GM18499 (cell line): ENCODE measurements around the gene OR10G3.
"Not testable (repeated sequence)": the region's sequence is repeated elsewhere in the genome, so short reads cannot be mapped to it uniquely, and the experiment has no call there.

Source experiments
- ATAC-seq: cut with Tn5 transposase; IDR thresholded peaks from one replicate; pipeline ENCODE4 v1.9.1; 2021; ENCODE audit warnings: moderate number of reproducible peaks; ENCODE audit not compliant: insufficient read depth, unreplicated experiment

Gene OR10G3

GRCh38 chr14:21579976-21580375 lies at the start of gene OR10G3:
TSS of gene OR10G3 (minus strand) at chr14:21580076. CDS start at chr14:21570744, 9,332 bp downstream.
- no peak for ATAC-seq

GRCh38 chr14:21626491-21627230 lies 46.8 kb upstream of the OR10G3 start:
- ATAC-seq = no peak

GRCh38 chr14:21617614-21618013 lies 37.7 kb upstream of the OR10G3 start:
- no peak for ATAC-seq

- ATAC-seq = no peak
Measured at GRCh38 chr14:21614240-21614639, 34.4 kb upstream of the OR10G3 start.

GRCh38 chr14:21612324-21612723 lies 32.4 kb upstream of the OR10G3 start:
- no peak for ATAC-seq

- ATAC-seq = not testable (repeated sequence)
Measured at GRCh38 chr14:21602181-21602580, 22.3 kb upstream of the OR10G3 start.

GRCh38 chr14:21589317-21589716 lies 9.4 kb upstream of the OR10G3 start:
- ATAC-seq = no peak

GRCh38 chr14:21575661-21576060 lies 4.2 kb downstream of the OR10G3 start:
- no peak for ATAC-seq

GRCh38 chr14:21572604-21573003 lies 7.3 kb downstream of the OR10G3 start:
- no peak for ATAC-seq

- ATAC-seq = no peak
Measured at GRCh38 chr14:21558703-21559170, 21.1 kb downstream of the OR10G3 start.

- ATAC-seq = no peak
Measured at GRCh38 chr14:21557084-21557901, 22.6 kb downstream of the OR10G3 start.

GRCh38 chr14:21556378-21557083 lies 23.3 kb downstream of the OR10G3 start:
- no peak for ATAC-seq

GRCh38 chr14:21553266-21553665 lies 26.6 kb downstream of the OR10G3 start:
- no peak for ATAC-seq

GRCh38 chr14:21544588-21544987 lies 35.3 kb downstream of the OR10G3 start:
- ATAC-seq = not testable (repeated sequence)

GRCh38 chr14:21543963-21544362 lies 35.9 kb downstream of the OR10G3 start:
- no peak for ATAC-seq

GRCh38 chr14:21543521-21543960 lies 36.3 kb downstream of the OR10G3 start:
- ATAC-seq = no peak

GRCh38 chr14:21541413-21542074 lies 38.3 kb downstream of the OR10G3 start:
- no peak for ATAC-seq

GRCh38 chr14:21539189-21539940 lies 40.5 kb downstream of the OR10G3 start:
- no peak for ATAC-seq

GRCh38 chr14:21537090-21537424 lies 42.8 kb downstream of the OR10G3 start:
- ATAC-seq = no peak
